HepG2 (cell line): ENCODE measurements around the gene TXNL4A. TPM values are rescaled to one million over a fixed set of nuclear protein-coding genes. Genes with fewer than 3 reads are reported as not detected.

Source experiments
- CREM ChIP-seq, 2 experiments: sonication (generic) in 1 of 2; formaldehyde crosslinking in 1 of 2; IDR thresholded peaks; 2 replicates each; pipeline versions ENCODE4 v1.4.0 to v1.6.1; 2016 to 2020; ENCODE audit warnings: antibody characterized with exemption in 1 of 2, mild to moderate bottlenecking in 1 of 2, missing genetic modification reagents in 1 of 2
- FLYWCH1 ChIP-seq: sonication (generic); formaldehyde crosslinking; IDR thresholded peaks from 2 replicates; pipeline ENCODE4 v1.8.1; 2023; ENCODE audit warnings: mild to moderate bottlenecking, missing genetic modification reagents
- GFI1 ChIP-seq: sonication (generic); formaldehyde crosslinking; IDR thresholded peaks from 2 replicates; pipeline ENCODE4 v1.5.0; 2020; ENCODE audit warnings: missing genetic modification reagents, mild to moderate bottlenecking, borderline replicate concordance
- KDM3A ChIP-seq: IDR thresholded peaks from 2 replicates; pipeline ENCODE4 v1.6.1; 2018; ENCODE audit warnings: low read depth, missing compliant biosample characterization
- MTA3 ChIP-seq: sonication (generic); formaldehyde crosslinking; IDR thresholded peaks from 2 replicates; pipeline ENCODE4 v1.4.0; 2020; ENCODE audit warnings: missing genetic modification reagents
- NRL ChIP-seq: sonication (generic); formaldehyde crosslinking; IDR thresholded peaks from 2 replicates; pipeline ENCODE4 v1.5.0; 2020; ENCODE audit warnings: missing genetic modification reagents, mild to moderate bottlenecking, moderate library complexity, borderline replicate concordance
- PHF20 ChIP-seq: sonication (generic); formaldehyde crosslinking; IDR thresholded peaks from 2 replicates; pipeline ENCODE4 v1.5.0; 2020; ENCODE audit warnings: mild to moderate bottlenecking, missing genetic modification reagents
- SKIL ChIP-seq: sonication (generic); formaldehyde crosslinking; IDR thresholded peaks from 2 replicates; pipeline ENCODE4 v1.8.0; 2022; ENCODE audit warnings: missing genetic modification reagents, mild to moderate bottlenecking, moderate library complexity, borderline replicate concordance
- TAF15 ChIP-seq: fragments of 200-400 bp; formaldehyde crosslinking; IDR thresholded peaks from one replicate; pipeline ENCODE4 v1.6.1; 2018; ENCODE audit warnings: mild to moderate bottlenecking, low read depth, low read length; ENCODE audit not compliant: poor library complexity, severe bottlenecking
- TARDBP ChIP-seq: sonication (generic); formaldehyde crosslinking; IDR thresholded peaks from 2 replicates; pipeline ENCODE4 v1.8.0; 2022; ENCODE audit warnings: mild to moderate bottlenecking, missing genetic modification reagents
- ZBTB38 ChIP-seq: sonication (generic); formaldehyde crosslinking; IDR thresholded peaks from 2 replicates; pipeline ENCODE4 v1.5.1; 2020; ENCODE audit warnings: mild to moderate bottlenecking, missing genetic modification reagents
- ZGPAT ChIP-seq: IDR thresholded peaks from 2 replicates; pipeline ENCODE4 v1.6.1; 2016; ENCODE audit warnings: mild to moderate bottlenecking
- ZNF430 ChIP-seq: sonication (generic); formaldehyde crosslinking; IDR thresholded peaks from 2 replicates; pipeline ENCODE4 v1.9.0; 2021; ENCODE audit warnings: mild to moderate bottlenecking, missing genetic modification reagents
- ZNF441 ChIP-seq: sonication (generic); formaldehyde crosslinking; IDR thresholded peaks from 2 replicates; pipeline ENCODE4 v1.7.0; 2021; ENCODE audit warnings: missing genetic modification reagents, borderline replicate concordance
- ZNF761 ChIP-seq: sonication (generic); formaldehyde crosslinking; conservative IDR thresholded peaks from 2 replicates; pipeline ENCODE4 v1.4.0; 2020; ENCODE audit warnings: mild to moderate bottlenecking, missing genetic modification reagents
- ZNF770 ChIP-seq: sonication (generic); formaldehyde crosslinking; IDR thresholded peaks from 2 replicates; pipeline ENCODE4 v1.5.0; 2020; ENCODE audit warnings: mild to moderate bottlenecking, missing genetic modification reagents
- ZNF777 ChIP-seq: sonication (generic); formaldehyde crosslinking; IDR thresholded peaks from 2 replicates; pipeline ENCODE4 v1.4.0; 2020; ENCODE audit warnings: missing genetic modification reagents
- polyA plus RNA-seq, 8 experiments: library from polyadenylated mRNA; depleted of rRNA in 3 of 8; stranded (reverse) in 7 of 8; unstranded in 1 of 8; fragments of >200 nt; fragmentation: Illumina TruSeq in 4 of 8; extraction: Trizol in 4 of 8; gene quantifications; 2 replicates each; pipeline versions ENCODE4 v1.2.1 to v1.2.3, GENCODE V29; 2011 to 2016; ENCODE audit warnings: low read depth in 4 of 8, missing spikeins in 1 of 8, mixed read lengths in 1 of 8; ENCODE audit not compliant: insufficient read depth in 1 of 8
- total RNA-seq, 5 experiments: library from RNA; depleted of rRNA; stranded (reverse); fragments of >200 nt; fragmentation: Illumina TruSeq; extraction: Trizol; gene quantifications; 2 replicates each; pipeline ENCODE4 v1.2.3, GENCODE V29; 2016; ENCODE audit warnings: low read depth in 1 of 5
- TF ChIP-seq, protein P1 (sequence below): sonication (generic); formaldehyde crosslinking; IDR thresholded peaks from 2 replicates; pipeline ENCODE4 v1.4.0; 2020; ENCODE audit warnings: mild to moderate bottlenecking, missing genetic modification reagents, borderline replicate concordance
- TF ChIP-seq, protein P2 (sequence below): sonication (generic); formaldehyde crosslinking; IDR thresholded peaks from 2 replicates; pipeline ENCODE4 v1.5.1; 2020; ENCODE audit warnings: missing genetic modification reagents, mild to moderate bottlenecking, borderline replicate concordance

TXNL4A gene
- total and polyA plus RNA-seq, 2 of the 13 experiments (the other 11 are each of a cell fraction or from before 2014, with no cell fraction given), result 172 to 202 TPM

- peak; percentile 88 for TF ChIP-seq ZNF761 (CRISPR knock-in tag)
- TF ChIP-seq, protein P1, sequence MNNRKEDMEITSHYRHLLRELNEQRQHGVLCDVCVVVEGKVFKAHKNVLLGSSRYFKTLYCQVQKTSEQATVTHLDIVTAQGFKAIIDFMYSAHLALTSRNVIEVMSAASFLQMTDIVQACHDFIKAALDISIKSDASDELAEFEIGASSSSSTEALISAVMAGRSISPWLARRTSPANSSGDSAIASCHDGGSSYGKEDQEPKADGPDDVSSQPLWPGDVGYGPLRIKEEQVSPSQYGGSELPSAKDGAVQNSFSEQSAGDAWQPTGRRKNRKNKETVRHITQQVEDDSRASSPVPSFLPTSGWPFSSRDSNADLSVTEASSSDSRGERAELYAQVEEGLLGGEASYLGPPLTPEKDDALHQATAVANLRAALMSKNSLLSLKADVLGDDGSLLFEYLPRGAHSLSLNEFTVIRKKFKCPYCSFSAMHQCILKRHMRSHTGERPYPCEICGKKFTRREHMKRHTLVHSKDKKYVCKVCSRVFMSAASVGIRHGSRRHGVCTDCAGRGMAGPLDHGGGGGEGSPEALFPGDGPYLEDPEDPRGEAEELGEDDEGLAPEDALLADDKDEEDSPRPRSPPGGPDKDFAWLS (CRISPR knock-in tag), result peak; percentile 68; the same call in 1 of the 2 replicates
- TF ChIP-seq KDM3A, result no peak
- TF ChIP-seq TAF15, result no peak
- peak; percentile 59 for TF ChIP-seq PHF20
- TF ChIP-seq TARDBP (CRISPR knock-in tag), result peak; percentile 49
- peak; percentile 72 for TF ChIP-seq ZNF441
- TF ChIP-seq, protein P2, sequence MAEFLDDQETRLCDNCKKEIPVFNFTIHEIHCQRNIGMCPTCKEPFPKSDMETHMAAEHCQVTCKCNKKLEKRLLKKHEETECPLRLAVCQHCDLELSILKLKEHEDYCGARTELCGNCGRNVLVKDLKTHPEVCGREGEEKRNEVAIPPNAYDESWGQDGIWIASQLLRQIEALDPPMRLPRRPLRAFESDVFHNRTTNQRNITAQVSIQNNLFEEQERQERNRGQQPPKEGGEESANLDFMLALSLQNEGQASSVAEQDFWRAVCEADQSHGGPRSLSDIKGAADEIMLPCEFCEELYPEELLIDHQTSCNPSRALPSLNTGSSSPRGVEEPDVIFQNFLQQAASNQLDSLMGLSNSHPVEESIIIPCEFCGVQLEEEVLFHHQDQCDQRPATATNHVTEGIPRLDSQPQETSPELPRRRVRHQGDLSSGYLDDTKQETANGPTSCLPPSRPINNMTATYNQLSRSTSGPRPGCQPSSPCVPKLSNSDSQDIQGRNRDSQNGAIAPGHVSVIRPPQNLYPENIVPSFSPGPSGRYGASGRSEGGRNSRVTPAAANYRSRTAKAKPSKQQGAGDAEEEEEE (CRISPR knock-in tag), result peak; percentile 49; the same call in 1 of the 2 replicates
- peak; percentile 61 for TF ChIP-seq ZNF770 (CRISPR knock-in tag)
- TF ChIP-seq NRL (CRISPR knock-in tag), result peak; percentile 63; the same call in 1 of the 2 replicates
- TF ChIP-seq ZNF777 (CRISPR knock-in tag), result peak; percentile 63
- TF ChIP-seq GFI1 (CRISPR knock-in tag), result no peak
- no peak for TF ChIP-seq MTA3 (CRISPR knock-in tag)
- TF ChIP-seq SKIL (CRISPR knock-in tag), result peak; percentile 19; the same call in 1 of the 2 replicates
- peak; percentile 75; the same call in 1 of the 2 replicates for TF ChIP-seq ZBTB38 (CRISPR knock-in tag)
- no peak for TF ChIP-seq CREM (IDR thresholded peaks at IDR 0.05)
- TF ChIP-seq CREM (CRISPR knock-in tag; IDR thresholded peaks at IDR 0.05), result no peak
- TF ChIP-seq ZNF430, result peak; percentile 97
- no peak for TF ChIP-seq FLYWCH1
- TF ChIP-seq ZGPAT (CRISPR knock-in tag), result peak; percentile 80; the same call in 1 of the 2 replicates
These were observed 45.9 kb upstream of the TXNL4A start, which contains the start of gene RBFA (continued) for GRCh38 chr18:80034068-80034851.
